Peyer's patch (tissue), 4 donors: ENCODE measurements around the gene CAV1.

ENCODE experiments used
- POLR2A ChIP-seq, 2 donors: fragments of 450-650 bp; IDR thresholded peaks; one replicate each; pipeline ENCODE4 v1.5.1; 2017; ENCODE audit warnings: antibody characterized with exemption in 2 of 2, mild to moderate bottlenecking in 2 of 2, moderate library complexity in 2 of 2
- TF ChIP-seq, protein P1 (sequence below), 6 experiments: fragments of 450-650 bp in 4 of 6; fragments of 200-600 bp in 2 of 6; sonication (generic) in 1 of 6; IDR thresholded peaks; one replicate each; pipeline ENCODE4 v1.5.1; 2017 to 2019; ENCODE audit warnings: antibody characterized with exemption in 6 of 6, mild to moderate bottlenecking in 3 of 6, moderate library complexity in 1 of 6

DNA sequence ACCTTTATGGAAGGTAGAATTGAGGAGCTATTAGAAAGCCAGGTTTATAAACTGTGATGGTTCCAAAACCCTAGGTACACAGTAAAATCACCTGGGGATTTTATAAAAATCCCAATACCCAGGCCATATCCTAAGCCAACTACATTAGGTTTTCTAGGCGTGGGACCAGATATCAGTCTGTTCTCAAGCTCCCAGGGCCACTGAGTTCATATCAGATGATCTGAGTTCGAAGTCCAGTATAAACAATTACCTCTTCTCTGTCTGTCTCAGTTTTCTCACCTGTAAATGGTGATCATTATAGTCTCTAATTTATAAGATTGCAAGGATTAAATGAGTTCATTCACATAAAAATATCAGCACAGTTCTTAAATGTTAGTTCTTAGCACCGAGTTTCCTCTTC is 60.6 kb downstream of the CAV1 start:
- TF ChIP-seq POLR2A (IDR thresholded peaks at IDR 0.05), result no peak
- TF ChIP-seq, protein P1, sequence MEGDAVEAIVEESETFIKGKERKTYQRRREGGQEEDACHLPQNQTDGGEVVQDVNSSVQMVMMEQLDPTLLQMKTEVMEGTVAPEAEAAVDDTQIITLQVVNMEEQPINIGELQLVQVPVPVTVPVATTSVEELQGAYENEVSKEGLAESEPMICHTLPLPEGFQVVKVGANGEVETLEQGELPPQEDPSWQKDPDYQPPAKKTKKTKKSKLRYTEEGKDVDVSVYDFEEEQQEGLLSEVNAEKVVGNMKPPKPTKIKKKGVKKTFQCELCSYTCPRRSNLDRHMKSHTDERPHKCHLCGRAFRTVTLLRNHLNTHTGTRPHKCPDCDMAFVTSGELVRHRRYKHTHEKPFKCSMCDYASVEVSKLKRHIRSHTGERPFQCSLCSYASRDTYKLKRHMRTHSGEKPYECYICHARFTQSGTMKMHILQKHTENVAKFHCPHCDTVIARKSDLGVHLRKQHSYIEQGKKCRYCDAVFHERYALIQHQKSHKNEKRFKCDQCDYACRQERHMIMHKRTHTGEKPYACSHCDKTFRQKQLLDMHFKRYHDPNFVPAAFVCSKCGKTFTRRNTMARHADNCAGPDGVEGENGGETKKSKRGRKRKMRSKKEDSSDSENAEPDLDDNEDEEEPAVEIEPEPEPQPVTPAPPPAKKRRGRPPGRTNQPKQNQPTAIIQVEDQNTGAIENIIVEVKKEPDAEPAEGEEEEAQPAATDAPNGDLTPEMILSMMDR (IDR thresholded peaks at IDR 0.05), result no peak
